Loucy (cell line): Measurements from ENCODE around the gene SSX2.
"Not testable (repeated sequence)": the region's sequence is repeated elsewhere in the genome, so short reads cannot be mapped to it uniquely, and the experiment has no call there.

Source experiments
- EZH2phosphoT487 ChIP-seq: fragments of 200-600 bp; IDR thresholded peaks from 2 replicates; pipeline ENCODE4 v1.6.1; 2018; ENCODE audit warnings: antibody characterized with exemption, mild to moderate bottlenecking, moderate library complexity, borderline replicate concordance
- TF ChIP-seq, protein P1 (sequence below): fragments of 200-600 bp; sonication (generic); conservative IDR thresholded peaks from 2 replicates; pipeline ENCODE4 v1.5.1; 2014; ENCODE audit warnings: mild to moderate bottlenecking, antibody characterized with exemption, low read length

- TF ChIP-seq EZH2phosphoT487, result not testable (repeated sequence)
- TF ChIP-seq, protein P1, sequence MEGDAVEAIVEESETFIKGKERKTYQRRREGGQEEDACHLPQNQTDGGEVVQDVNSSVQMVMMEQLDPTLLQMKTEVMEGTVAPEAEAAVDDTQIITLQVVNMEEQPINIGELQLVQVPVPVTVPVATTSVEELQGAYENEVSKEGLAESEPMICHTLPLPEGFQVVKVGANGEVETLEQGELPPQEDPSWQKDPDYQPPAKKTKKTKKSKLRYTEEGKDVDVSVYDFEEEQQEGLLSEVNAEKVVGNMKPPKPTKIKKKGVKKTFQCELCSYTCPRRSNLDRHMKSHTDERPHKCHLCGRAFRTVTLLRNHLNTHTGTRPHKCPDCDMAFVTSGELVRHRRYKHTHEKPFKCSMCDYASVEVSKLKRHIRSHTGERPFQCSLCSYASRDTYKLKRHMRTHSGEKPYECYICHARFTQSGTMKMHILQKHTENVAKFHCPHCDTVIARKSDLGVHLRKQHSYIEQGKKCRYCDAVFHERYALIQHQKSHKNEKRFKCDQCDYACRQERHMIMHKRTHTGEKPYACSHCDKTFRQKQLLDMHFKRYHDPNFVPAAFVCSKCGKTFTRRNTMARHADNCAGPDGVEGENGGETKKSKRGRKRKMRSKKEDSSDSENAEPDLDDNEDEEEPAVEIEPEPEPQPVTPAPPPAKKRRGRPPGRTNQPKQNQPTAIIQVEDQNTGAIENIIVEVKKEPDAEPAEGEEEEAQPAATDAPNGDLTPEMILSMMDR, result not testable (repeated sequence)
Observed at GRCh38 chrX:52692034-52692433, 14.9 kb downstream of the SSX2 start.
